ENCODE results near the gene SVEP1.

SVEP1 gene

GRCh38 chr9:110526426-110526825 lies 53.1 kb downstream of the SVEP1 start:
- no peak overlapping the region for H3K4me3 Mint-ChIP-seq
- H3K36me3 Mint-ChIP-seq = no peaks in the 10 kb centered on the region
- no peaks in the 10 kb centered on the region for H3K4me1 Mint-ChIP-seq
- H3K9me3 Mint-ChIP-seq = peaks cover 4% of the 10 kb centered on the region
- no peak overlapping the region for H3K27ac Mint-ChIP-seq
- ATAC-seq (ENCODE audit: low read depth) (no peak), DNase-seq (ENCODE audit: low spot score in 2 of 2) (no peak)
- H3K27me3 Mint-ChIP-seq = no peaks in the 10 kb centered on the region

GRCh38 chr9:110521206-110521605 lies 58.3 kb downstream of the SVEP1 start:
- no peak overlapping the region for H3K27ac Mint-ChIP-seq
- H3K36me3 Mint-ChIP-seq = no peaks in the 10 kb centered on the region
- DNase-seq (ENCODE audit: low spot score in 2 of 2) (no peak), ATAC-seq (ENCODE audit: low read depth) (no peak)
- H3K27me3 Mint-ChIP-seq = no peaks in the 10 kb centered on the region
- H3K4me3 Mint-ChIP-seq = no peak overlapping the region
- no peaks in the 10 kb centered on the region for H3K9me3 Mint-ChIP-seq
- H3K4me1 Mint-ChIP-seq = no peaks in the 10 kb centered on the region

GRCh38 chr9:110520120-110520701 lies 59.3 kb downstream of the SVEP1 start:
- Mint-ChIP-seq H3K4me3 (no peak overlapping the region), H3K36me3 (no peaks in the 10 kb centered on the region), H3K27me3 (no peaks in the 10 kb centered on the region), H3K4me1 (no peaks in the 10 kb centered on the region), H3K9me3 (no peaks in the 10 kb centered on the region), H3K27ac (no peak overlapping the region)
- DNase-seq (ENCODE audit: low spot score in 2 of 2) (no peak), ATAC-seq (ENCODE audit: low read depth) (no peak)

GRCh38 chr9:110517483-110517882 lies 62.1 kb downstream of the SVEP1 start:
- H3K9me3 Mint-ChIP-seq = no peaks in the 10 kb centered on the region
- ATAC-seq (ENCODE audit: low read depth) = no peak
- no peak overlapping the region for H3K4me3 Mint-ChIP-seq
- no peaks in the 10 kb centered on the region for H3K27me3 Mint-ChIP-seq
- no peak for DNase-seq (ENCODE audit: low spot score in 2 of 2)
- no peaks in the 10 kb centered on the region for H3K4me1 Mint-ChIP-seq
- no peaks in the 10 kb centered on the region for H3K36me3 Mint-ChIP-seq
- H3K27ac Mint-ChIP-seq = no peak overlapping the region

GRCh38 chr9:110514897-110515296 lies 64.6 kb downstream of the SVEP1 start:
- DNase-seq (ENCODE audit: low spot score in 2 of 2) (no peak), ATAC-seq (ENCODE audit: low read depth) (no peak)
- Mint-ChIP-seq H3K4me1 (no peaks in the 10 kb centered on the region), H3K27me3 (no peaks in the 10 kb centered on the region), H3K27ac (no peak overlapping the region), H3K9me3 (peaks cover 2% of the 10 kb centered on the region), H3K4me3 (no peak overlapping the region), H3K36me3 (no peaks in the 10 kb centered on the region)

- H3K4me1 Mint-ChIP-seq = no peaks in the 10 kb centered on the region
- DNase-seq (ENCODE audit: low spot score in 2 of 2) (no peak), ATAC-seq (ENCODE audit: low read depth) (no peak)
- no peak overlapping the region for H3K4me3 Mint-ChIP-seq
- no peak overlapping the region for H3K27ac Mint-ChIP-seq
- no peaks in the 10 kb centered on the region for H3K36me3 Mint-ChIP-seq
- H3K27me3 Mint-ChIP-seq = no peaks in the 10 kb centered on the region
- peaks cover 2% of the 10 kb centered on the region for H3K9me3 Mint-ChIP-seq
These were observed 66.7 kb downstream of the SVEP1 start for GRCh38 chr9:110512817-110513216.

GRCh38 chr9:110509792-110510191 lies 69.7 kb downstream of the SVEP1 start:
- H3K4me1 Mint-ChIP-seq = no peaks in the 10 kb centered on the region
- H3K4me3 Mint-ChIP-seq = no peak overlapping the region
- ATAC-seq (ENCODE audit: low read depth) (no peak), DNase-seq (ENCODE audit: low spot score in 2 of 2) (no peak)
- no peak overlapping the region for H3K27ac Mint-ChIP-seq
- no peaks in the 10 kb centered on the region for H3K36me3 Mint-ChIP-seq
- peaks cover 5% of the 10 kb centered on the region for H3K27me3 Mint-ChIP-seq
- peaks cover 2% of the 10 kb centered on the region for H3K9me3 Mint-ChIP-seq

- no peak overlapping the region for H3K4me3 Mint-ChIP-seq
- H3K36me3 Mint-ChIP-seq = no peaks in the 10 kb centered on the region
- ATAC-seq (ENCODE audit: low read depth) = no peak
- H3K27me3 Mint-ChIP-seq = peaks cover 7% of the 10 kb centered on the region
- H3K27ac Mint-ChIP-seq = no peak overlapping the region
- no peaks in the 10 kb centered on the region for H3K4me1 Mint-ChIP-seq
- DNase-seq (ENCODE audit: low spot score in 2 of 2) = no peak
- H3K9me3 Mint-ChIP-seq = no peaks in the 10 kb centered on the region
These were observed 76.7 kb downstream of the SVEP1 start for GRCh38 chr9:110502842-110503241.

- Mint-ChIP-seq H3K27me3 (peaks cover under 1% of the 10 kb centered on the region), H3K4me3 (no peak overlapping the region), H3K27ac (no peak overlapping the region), H3K4me1 (no peaks in the 10 kb centered on the region), H3K36me3 (no peaks in the 10 kb centered on the region), H3K9me3 (no peaks in the 10 kb centered on the region)
- ATAC-seq (ENCODE audit: low read depth) = no peak
- DNase-seq (ENCODE audit: low spot score in 2 of 2) = no peak
These were observed 79.9 kb downstream of the SVEP1 start for GRCh38 chr9:110499608-110500007.

- no peaks in the 10 kb centered on the region for H3K36me3 Mint-ChIP-seq
- no peak for ATAC-seq (ENCODE audit: low read depth)
- H3K9me3 Mint-ChIP-seq = peaks cover 3% of the 10 kb centered on the region
- no peaks in the 10 kb centered on the region for H3K4me1 Mint-ChIP-seq
- no peak overlapping the region for H3K27ac Mint-ChIP-seq
- H3K4me3 Mint-ChIP-seq = no peak overlapping the region
- peaks cover 3% of the 10 kb centered on the region for H3K27me3 Mint-ChIP-seq
- DNase-seq (ENCODE audit: low spot score in 2 of 2) = no peak
These were observed 92.3 kb downstream of the SVEP1 start for GRCh38 chr9:110487196-110487595.

- Mint-ChIP-seq H3K27ac (no peak overlapping the region), H3K4me1 (no peaks in the 10 kb centered on the region), H3K4me3 (no peak overlapping the region), H3K9me3 (peaks cover 3% of the 10 kb centered on the region), H3K36me3 (no peaks in the 10 kb centered on the region), H3K27me3 (peaks cover 3% of the 10 kb centered on the region)
- ATAC-seq (ENCODE audit: low read depth) = no peak
- no peak for DNase-seq (ENCODE audit: low spot score in 2 of 2)
These were observed 93.3 kb downstream of the SVEP1 start for GRCh38 chr9:110486218-110486617.

GRCh38 chr9:110479481-110479880 lies 100.1 kb downstream of the SVEP1 start:
- ATAC-seq (ENCODE audit: low read depth) (no peak), DNase-seq (ENCODE audit: low spot score in 2 of 2) (no peak)
- peaks cover 2% of the 10 kb centered on the region for H3K9me3 Mint-ChIP-seq
- no peaks in the 10 kb centered on the region for H3K36me3 Mint-ChIP-seq
- H3K4me1 Mint-ChIP-seq = no peaks in the 10 kb centered on the region
- H3K27me3 Mint-ChIP-seq = no peaks in the 10 kb centered on the region
- H3K27ac Mint-ChIP-seq = no peak overlapping the region
- H3K4me3 Mint-ChIP-seq = no peak overlapping the region

- Mint-ChIP-seq H3K4me3 (no peak overlapping the region), H3K27ac (no peak overlapping the region), H3K4me1 (no peaks in the 10 kb centered on the region), H3K9me3 (no peaks in the 10 kb centered on the region), H3K36me3 (no peaks in the 10 kb centered on the region), H3K27me3 (no peaks in the 10 kb centered on the region)
- no peak for ATAC-seq (ENCODE audit: low read depth)
- DNase-seq (ENCODE audit: low spot score in 2 of 2) = no peak
These were observed 103.3 kb downstream of the SVEP1 start for GRCh38 chr9:110476251-110476650.

- no peaks in the 10 kb centered on the region for H3K27me3 Mint-ChIP-seq
- H3K9me3 Mint-ChIP-seq = no peaks in the 10 kb centered on the region
- H3K27ac Mint-ChIP-seq = no peak overlapping the region
- DNase-seq (ENCODE audit: low spot score in 2 of 2) = no peak
- no peak overlapping the region for H3K4me3 Mint-ChIP-seq
- no peaks in the 10 kb centered on the region for H3K4me1 Mint-ChIP-seq
- no peaks in the 10 kb centered on the region for H3K36me3 Mint-ChIP-seq
- no peak for ATAC-seq (ENCODE audit: low read depth)
These were observed 107.4 kb downstream of the SVEP1 start for GRCh38 chr9:110472111-110472510.

GRCh38 chr9:110468950-110469349 lies 110.6 kb downstream of the SVEP1 start:
- Mint-ChIP-seq H3K4me1 (peaks cover 3% of the 10 kb centered on the region), H3K36me3 (no peaks in the 10 kb centered on the region), H3K4me3 (no peak overlapping the region), H3K27me3 (no peaks in the 10 kb centered on the region), H3K27ac (no peak overlapping the region), H3K9me3 (no peaks in the 10 kb centered on the region)
- DNase-seq (ENCODE audit: low spot score in 2 of 2) = no peak
- ATAC-seq (ENCODE audit: low read depth) = no peak
